Uterus (tissue), 4 donors: ENCODE data around the gene PTPRN2. TPM values are rescaled to one million over a fixed set of nuclear protein-coding genes. Genes with fewer than 3 reads are reported as not detected.

Source experiments
- DNase-seq, 2 donors: peaks; one replicate each; pipeline ENCODE4 v3.0.0-alpha.2; 2019 to 2020
- H3K27ac ChIP-seq, 2 donors: fragments of 200-600 bp; sonication (generic); 1 replicate in 1 of 2; 2 replicates in 1 of 2; pipeline ENCODE4 v1.5.1; 2016 to 2018
- H3K27me3 ChIP-seq, 2 donors: fragments of 200-600 bp; sonication (generic); one replicate each; pipeline ENCODE4 v1.5.1; 2018 to 2019; ENCODE audit warnings: control low read depth in 1 of 2
- H3K36me3 ChIP-seq, 2 donors: fragments of 200-600 bp; sonication (generic); one replicate each; pipeline ENCODE4 v1.5.1; 2019; ENCODE audit warnings: control low read depth in 1 of 2
- H3K4me1 ChIP-seq, 2 donors: fragments of 200-600 bp; sonication (generic); one replicate each; pipeline ENCODE4 v1.5.1; 2018 to 2019; ENCODE audit warnings: control low read depth in 1 of 2
- H3K4me3 ChIP-seq, 2 donors: fragments of 200-600 bp; sonication (generic); 1 replicate in 1 of 2; 2 replicates in 1 of 2; pipeline ENCODE4 v1.5.1; 2018 to 2019; ENCODE audit warnings: mild to moderate bottlenecking in 1 of 2
- H3K9me3 ChIP-seq, 2 donors: fragments of 200-600 bp; sonication (generic); one replicate each; pipeline ENCODE4 v1.5.1; 2019; ENCODE audit warnings: control low read depth in 1 of 2
- POLR2A ChIP-seq, 2 donors: fragments of 450-650 bp; IDR thresholded peaks; one replicate each; pipeline ENCODE4 v1.6.1; 2016; ENCODE audit warnings: antibody characterized with exemption in 2 of 2, mild to moderate bottlenecking in 1 of 2, moderate library complexity in 1 of 2
- intact Hi-C: fragments of 100-400 bp; cut with DNase I; formaldehyde crosslinking; loops from one replicate; pipeline ENCODE4 v1.15.1; 2023; ENCODE audit warnings: low total_unique reads
- total RNA-seq, 4 donors: library from RNA; depleted of rRNA in 3 of 4; stranded (reverse); fragments of >200 nt in 3 of 4; gene quantifications; one replicate each; pipeline versions ENCODE4 v1.1.0 to v1.2.4, GENCODE V29; 2014 to 2023
- TF ChIP-seq, protein P1 (sequence below), 4 experiments: fragments of 200-600 bp in 2 of 4; fragments of 450-650 bp in 2 of 4; sonication (generic) in 2 of 4; IDR thresholded peaks; one replicate each; pipeline ENCODE4 v1.5.1; 2016 to 2019; ENCODE audit warnings: antibody characterized with exemption in 4 of 4, mild to moderate bottlenecking in 2 of 4, moderate library complexity in 1 of 4
- donor health status: DM: yes; HTN: yes; CAD: no.

PTPRN2 gene
- total RNA-seq, 4 donors from 2014 or later: 1.2 to 5.2 (median 2.3) TPM

DNA sequence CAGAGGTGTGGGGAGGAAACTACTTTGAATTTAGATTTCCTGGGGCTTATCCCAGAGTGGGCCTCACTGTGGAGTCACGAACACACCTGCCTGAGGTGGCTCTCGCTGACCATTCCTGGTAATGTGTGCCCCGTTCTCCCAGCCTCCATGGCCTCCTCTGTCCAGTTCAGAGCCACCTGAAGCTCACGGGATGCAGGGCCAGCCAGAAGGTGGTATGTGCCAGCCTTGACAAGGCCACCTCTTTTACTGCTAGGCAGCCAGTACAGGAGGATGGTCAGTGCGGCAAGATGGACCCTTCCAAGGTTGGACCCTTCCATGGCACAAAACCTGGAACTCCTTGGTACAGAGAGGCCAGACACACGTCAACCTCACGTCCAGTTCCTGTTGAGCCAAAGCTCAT, 1040.5 kb downstream of the PTPRN2 start:
- intact Hi-C loops: no loop called here
- no peaks in the 10 kb centered on the region for H3K4me1 ChIP-seq
- DNase-seq: no peak
- no peak overlapping the region for H3K4me3 ChIP-seq
- H3K9me3 ChIP-seq: no peaks in the 10 kb centered on the region
- no peak for TF ChIP-seq POLR2A (IDR thresholded peaks at IDR 0.05)
- TF ChIP-seq, protein P1, sequence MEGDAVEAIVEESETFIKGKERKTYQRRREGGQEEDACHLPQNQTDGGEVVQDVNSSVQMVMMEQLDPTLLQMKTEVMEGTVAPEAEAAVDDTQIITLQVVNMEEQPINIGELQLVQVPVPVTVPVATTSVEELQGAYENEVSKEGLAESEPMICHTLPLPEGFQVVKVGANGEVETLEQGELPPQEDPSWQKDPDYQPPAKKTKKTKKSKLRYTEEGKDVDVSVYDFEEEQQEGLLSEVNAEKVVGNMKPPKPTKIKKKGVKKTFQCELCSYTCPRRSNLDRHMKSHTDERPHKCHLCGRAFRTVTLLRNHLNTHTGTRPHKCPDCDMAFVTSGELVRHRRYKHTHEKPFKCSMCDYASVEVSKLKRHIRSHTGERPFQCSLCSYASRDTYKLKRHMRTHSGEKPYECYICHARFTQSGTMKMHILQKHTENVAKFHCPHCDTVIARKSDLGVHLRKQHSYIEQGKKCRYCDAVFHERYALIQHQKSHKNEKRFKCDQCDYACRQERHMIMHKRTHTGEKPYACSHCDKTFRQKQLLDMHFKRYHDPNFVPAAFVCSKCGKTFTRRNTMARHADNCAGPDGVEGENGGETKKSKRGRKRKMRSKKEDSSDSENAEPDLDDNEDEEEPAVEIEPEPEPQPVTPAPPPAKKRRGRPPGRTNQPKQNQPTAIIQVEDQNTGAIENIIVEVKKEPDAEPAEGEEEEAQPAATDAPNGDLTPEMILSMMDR (IDR thresholded peaks at IDR 0.05): no peak
- H3K27ac ChIP-seq: no peak overlapping the region
- H3K27me3 ChIP-seq: no peaks in the 10 kb centered on the region
- H3K36me3 ChIP-seq: no peaks in the 10 kb centered on the region

DNA sequence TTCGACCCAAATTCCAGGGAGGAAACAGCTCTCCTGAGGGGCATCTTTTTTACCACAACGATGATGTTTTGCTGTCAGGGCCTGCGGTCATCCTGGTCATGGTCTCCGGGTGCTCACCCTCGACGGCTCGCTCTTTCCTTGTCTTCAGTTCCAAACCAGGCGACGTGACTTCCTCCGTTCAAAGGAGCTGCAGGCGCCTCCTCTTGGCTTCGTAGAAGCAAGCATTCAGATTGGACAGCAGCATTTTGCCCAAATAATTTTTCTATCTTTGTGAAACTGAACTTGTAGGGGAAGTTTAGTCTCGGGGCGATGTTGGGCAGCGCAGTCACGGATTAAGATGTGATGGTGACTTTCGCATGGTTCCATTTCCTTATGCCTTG, 1042.0 kb downstream of the PTPRN2 start:
- no peak overlapping the region for H3K4me3 ChIP-seq
- TF ChIP-seq POLR2A (IDR thresholded peaks at IDR 0.05): no peak
- TF ChIP-seq, protein P1 (IDR thresholded peaks at IDR 0.05): no peak
- H3K4me1 ChIP-seq: no peaks in the 10 kb centered on the region
- intact Hi-C loops: no loop called here
- no peaks in the 10 kb centered on the region for H3K9me3 ChIP-seq
- H3K27ac ChIP-seq: no peak overlapping the region
- DNase-seq: no peak
- no peaks in the 10 kb centered on the region for H3K36me3 ChIP-seq
- no peaks in the 10 kb centered on the region for H3K27me3 ChIP-seq

DNA sequence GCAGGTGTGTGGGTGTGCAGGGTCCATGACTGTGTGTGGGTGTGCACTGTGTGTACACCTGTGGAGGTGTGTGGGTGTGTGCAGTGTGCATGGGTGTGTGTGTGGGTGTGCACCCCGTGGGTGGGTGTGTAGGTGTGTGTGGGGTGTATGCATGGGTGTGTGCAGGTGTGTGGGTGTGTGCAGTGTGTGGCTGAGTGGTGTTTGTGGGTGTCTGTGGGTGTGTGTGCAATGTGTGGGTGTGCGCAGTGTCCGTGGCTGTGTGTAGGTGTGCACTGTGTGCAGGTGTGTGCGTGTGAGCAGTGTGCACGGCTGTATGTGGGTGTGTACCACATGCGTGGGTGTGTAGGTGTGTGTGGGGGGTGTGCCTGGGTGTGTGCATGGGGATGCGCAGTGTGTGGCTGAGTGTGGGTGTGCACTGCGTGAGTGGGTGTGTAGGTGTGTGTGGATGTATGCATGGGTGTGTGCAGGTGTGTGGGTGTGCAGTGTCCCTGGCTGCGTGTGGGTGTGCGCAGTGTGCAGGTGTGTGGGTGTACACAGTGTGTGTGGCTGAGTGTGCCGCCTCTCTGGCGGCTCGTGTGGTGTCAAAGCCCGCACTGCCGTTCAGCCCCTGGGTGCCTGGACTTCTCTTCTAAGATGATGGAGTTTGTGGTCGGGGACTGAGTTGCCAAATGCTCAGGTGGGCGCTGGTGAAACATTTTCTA, 1042.5 kb downstream of the PTPRN2 start:
- Histone ChIP-seq H3K36me3 (no peaks in the 10 kb centered on the region), H3K27ac (no peak overlapping the region), H3K27me3 (no peaks in the 10 kb centered on the region), H3K4me1 (no peaks in the 10 kb centered on the region), H3K9me3 (no peaks in the 10 kb centered on the region), H3K4me3 (no peak overlapping the region)
- no peak for TF ChIP-seq POLR2A (IDR thresholded peaks at IDR 0.05)
- TF ChIP-seq, protein P1 (IDR thresholded peaks at IDR 0.05): no peak
- DNase-seq: no peak
- intact Hi-C loops: no loop called here

DNA sequence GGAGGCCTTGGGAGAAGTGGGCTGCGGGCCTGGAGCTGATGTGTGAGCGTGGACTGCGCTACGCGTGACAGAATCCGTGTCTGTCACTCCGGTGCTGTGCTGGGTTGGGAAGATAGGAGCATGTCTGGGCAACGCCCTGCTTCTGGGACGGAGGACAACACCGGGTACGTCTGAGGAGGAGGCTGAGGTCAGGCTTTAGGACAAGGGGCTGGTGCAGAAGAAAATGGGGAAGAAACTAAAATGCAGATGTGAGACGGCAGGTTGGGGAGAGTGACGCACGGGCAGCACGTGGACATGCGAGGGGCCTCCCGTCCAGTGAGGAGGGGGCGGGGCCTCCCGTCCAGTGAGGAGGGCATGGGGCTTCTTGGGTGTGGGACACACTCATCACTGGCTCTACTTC, 1043.4 kb downstream of the PTPRN2 start:
- intact Hi-C loops: no loop called here
- no peaks in the 10 kb centered on the region for H3K36me3 ChIP-seq
- TF ChIP-seq POLR2A (IDR thresholded peaks at IDR 0.05): no peak
- TF ChIP-seq, protein P1 (IDR thresholded peaks at IDR 0.05): no peak
- no peak overlapping the region for H3K27ac ChIP-seq
- H3K4me1 ChIP-seq: no peaks in the 10 kb centered on the region
- H3K4me3 ChIP-seq: no peak overlapping the region
- H3K27me3 ChIP-seq: no peaks in the 10 kb centered on the region
- no peaks in the 10 kb centered on the region for H3K9me3 ChIP-seq
- no peak for DNase-seq

DNA sequence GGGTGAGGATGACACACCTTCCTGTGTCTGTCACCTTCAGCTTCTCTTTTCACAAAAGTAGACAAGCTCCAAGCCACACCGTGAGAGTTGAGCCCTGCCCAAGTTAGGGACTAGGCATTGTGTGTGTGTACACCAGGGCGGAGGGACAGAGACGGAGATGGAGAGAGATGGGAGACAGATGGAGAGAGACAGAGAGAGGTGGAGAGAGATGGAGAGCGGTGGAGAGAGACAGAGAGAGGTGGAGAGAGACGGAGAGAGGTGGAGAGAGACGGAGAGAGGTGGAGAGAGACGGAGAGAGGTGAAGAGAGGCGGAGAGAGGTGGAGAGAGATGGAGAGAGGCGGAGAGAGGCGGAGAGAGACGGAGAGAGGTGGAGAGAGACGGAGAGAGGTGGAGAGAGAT, 1043.8 kb downstream of the PTPRN2 start:
- Histone ChIP-seq H3K4me3 (no peak overlapping the region), H3K27me3 (no peaks in the 10 kb centered on the region), H3K9me3 (no peaks in the 10 kb centered on the region), H3K36me3 (no peaks in the 10 kb centered on the region), H3K27ac (no peak overlapping the region), H3K4me1 (no peaks in the 10 kb centered on the region)
- intact Hi-C loops: no loop called here
- TF ChIP-seq POLR2A (IDR thresholded peaks at IDR 0.05): no peak
- TF ChIP-seq, protein P1 (IDR thresholded peaks at IDR 0.05): no peak
- DNase-seq: no peak
